Bronchial epithelial cell (primary cell): ENCODE measurements around the gene USP49. TPM values are rescaled to one million over a fixed set of nuclear protein-coding genes. Genes with fewer than 3 reads are reported as not detected.

Experiments used
- DNase-seq: peaks from one replicate; pipeline ENCODE4 v3.0.0-alpha.2; 2010; ENCODE audit warnings: low read depth
- FAIRE-seq: peaks from 2 replicates; lab custom pipeline; 2011; peaks lifted over from hg19 to GRCh38; lab: Jason Lieb, UNC
- H3K27me3 ChIP-seq: 2 replicates; pipeline ENCODE4 v1.5.1; 2011; ENCODE audit warnings: low read length; ENCODE audit not compliant: control insufficient read depth, insufficient read depth
- H3K36me3 ChIP-seq: 2 replicates; pipeline ENCODE4 v1.5.1; 2011; ENCODE audit warnings: low read length; ENCODE audit not compliant: control insufficient read depth, insufficient read depth
- H3K4me3 ChIP-seq: 2 replicates; pipeline ENCODE4 v1.5.1; 2011; ENCODE audit warnings: mild to moderate bottlenecking, low read depth, low read length, control low read depth
- CTCF ChIP-seq: IDR thresholded peaks from 2 replicates; pipeline ENCODE4 v1.5.1; 2011; ENCODE audit warnings: mild to moderate bottlenecking, moderate library complexity, low read length, control low read depth, inconsistent platforms; ENCODE audit not compliant: insufficient read depth, severe bottlenecking
- total RNA-seq: library from RNA; depleted of rRNA; stranded (reverse); fragments of >200 nt; gene quantifications from 2 replicates; pipeline ENCODE4 v1.2.1, GENCODE V29; 2014

USP49 gene
- total RNA-seq, 1 donor from 2014 or later = 1.6 TPM

- H3K4me3 ChIP-seq = no peak overlapping the region
Observed at GRCh38 chr6:41777551-41778285, 117.5 kb downstream of the USP49 start.

GRCh38 chr6:41775293-41775882 is 119.8 kb downstream of the USP49 start:
- DNase-seq (no peak), FAIRE-seq (no peak)
- H3K36me3 ChIP-seq = peaks cover 19% of the 10 kb centered on the region
- TF ChIP-seq CTCF = no peak
- no peaks in the 10 kb centered on the region for H3K27me3 ChIP-seq
- H3K4me3 ChIP-seq = no peak overlapping the region

More at GRCh38 chr6:41777551-41778285, 117.5 kb downstream of the USP49 start:
- TF ChIP-seq CTCF = no peak
- Histone ChIP-seq H3K27me3 (no peaks in the 10 kb centered on the region), H3K36me3 (peaks cover 12% of the 10 kb centered on the region)
- FAIRE-seq = no peak
- DNase-seq = no peak

- FAIRE-seq (no peak), DNase-seq (no peak)
- no peak for TF ChIP-seq CTCF
- Histone ChIP-seq H3K27me3 (no peaks in the 10 kb centered on the region), H3K36me3 (peaks cover 19% of the 10 kb centered on the region), H3K4me3 (no peak overlapping the region)
Observed at GRCh38 chr6:41774841-41775240, 120.3 kb downstream of the USP49 start.

- FAIRE-seq (no peak), DNase-seq (no peak)
- H3K27me3 ChIP-seq = no peaks in the 10 kb centered on the region
- H3K36me3 ChIP-seq = peaks cover 16% of the 10 kb centered on the region
- no peak for TF ChIP-seq CTCF
- H3K4me3 ChIP-seq = no peak overlapping the region
Observed at GRCh38 chr6:41771058-41771983, 123.9 kb downstream of the USP49 start.

GRCh38 chr6:41770381-41771057 is 124.7 kb downstream of the USP49 start:
- Histone ChIP-seq H3K4me3 (no peak overlapping the region), H3K27me3 (no peaks in the 10 kb centered on the region), H3K36me3 (peaks cover 16% of the 10 kb centered on the region)
- DNase-seq (no peak), FAIRE-seq (no peak)
- no peak for TF ChIP-seq CTCF
